GM23338 (cell line): Measurements from ENCODE around the gene CPNE4.

ENCODE experiments used
- CREB1 ChIP-seq: fragments of 250-450 bp; sonication (Bioruptor Pico); IDR thresholded peaks from 2 replicates; pipeline ENCODE4 v1.5.0; 2020; ENCODE audit warnings: low read depth, mild to moderate bottlenecking, moderate library complexity
- EZH2 ChIP-seq: fragments of 200-600 bp; sonication (generic); IDR thresholded peaks from one replicate; pipeline ENCODE4 v1.8.0; 2017; ENCODE audit warnings: antibody characterized with exemption, mild to moderate bottlenecking, low read depth; ENCODE audit not compliant: unreplicated experiment
- EZH2phosphoT487 ChIP-seq: fragments of 200-600 bp; sonication (generic); IDR thresholded peaks from one replicate; pipeline ENCODE4 v1.8.1; 2018; ENCODE audit warnings: antibody characterized with exemption; ENCODE audit not compliant: unreplicated experiment
- NANOG ChIP-seq: IDR thresholded peaks from 2 replicates; pipeline ENCODE4 v1.6.1; 2016; ENCODE audit warnings: antibody characterized with exemption, borderline replicate concordance
- POLR2AphosphoS5 ChIP-seq: IDR thresholded peaks from 2 replicates; pipeline ENCODE4 v1.6.1; 2016; ENCODE audit warnings: antibody characterized with exemption, low read depth
- ZNF114 ChIP-seq: fragments of 250-450 bp; sonication (Bioruptor Pico); IDR thresholded peaks from 2 replicates; pipeline ENCODE4 v1.5.0; 2020; ENCODE audit warnings: mild to moderate bottlenecking, moderate library complexity
- ZNF331 ChIP-seq: fragments of 250-450 bp; sonication (Bioruptor Pico); IDR thresholded peaks from 2 replicates; pipeline ENCODE4 v1.5.0; 2020; ENCODE audit warnings: low read depth, mild to moderate bottlenecking, moderate library complexity
- TF ChIP-seq, protein P1 (sequence below): IDR thresholded peaks from one replicate; pipeline ENCODE4 v1.6.1; 2018; ENCODE audit warnings: antibody characterized with exemption; ENCODE audit not compliant: unreplicated experiment
- TF ChIP-seq, protein P2 (sequence below), 2 experiments: fragments of 200-600 bp in 1 of 2; sonication (generic) in 1 of 2; conservative IDR thresholded peaks; 2 replicates each; pipeline versions ENCODE4 v1.5.1 to v1.6.1; 2016 to 2017; ENCODE audit warnings: antibody characterized with exemption in 2 of 2, low read depth in 2 of 2, mild to moderate bottlenecking in 2 of 2, moderate library complexity in 1 of 2
- TF ChIP-seq, protein P3 (sequence below): IDR thresholded peaks from 2 replicates; pipeline ENCODE4 v1.6.1; 2016; ENCODE audit warnings: antibody characterized with exemption
- TF ChIP-seq, protein P4 (sequence below): fragments of 250-450 bp; sonication (Bioruptor Pico); IDR thresholded peaks from 2 replicates; pipeline ENCODE4 v1.5.0; 2020; ENCODE audit warnings: mild to moderate bottlenecking, moderate library complexity

DNA sequence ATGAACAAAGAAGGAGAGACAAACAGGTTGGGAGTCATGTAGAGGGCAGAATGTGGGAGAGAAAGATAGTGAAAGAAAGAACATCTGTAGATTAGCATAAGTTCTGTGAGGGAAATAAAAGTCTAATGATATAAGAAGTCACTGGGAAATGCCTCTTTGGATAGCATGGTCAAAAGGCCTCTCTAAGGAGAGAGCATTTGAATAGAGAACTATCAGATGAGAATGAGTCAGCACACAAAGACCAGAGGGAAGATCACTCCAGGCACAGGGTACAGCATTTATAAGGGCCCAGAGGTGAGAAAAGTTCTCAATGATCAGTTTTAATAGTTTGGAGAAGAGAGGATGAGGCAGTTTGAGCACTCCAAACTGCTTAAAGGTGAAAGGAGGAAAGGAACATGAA, 7.9 kb upstream of the CPNE4 start:
- TF ChIP-seq, protein P1, sequence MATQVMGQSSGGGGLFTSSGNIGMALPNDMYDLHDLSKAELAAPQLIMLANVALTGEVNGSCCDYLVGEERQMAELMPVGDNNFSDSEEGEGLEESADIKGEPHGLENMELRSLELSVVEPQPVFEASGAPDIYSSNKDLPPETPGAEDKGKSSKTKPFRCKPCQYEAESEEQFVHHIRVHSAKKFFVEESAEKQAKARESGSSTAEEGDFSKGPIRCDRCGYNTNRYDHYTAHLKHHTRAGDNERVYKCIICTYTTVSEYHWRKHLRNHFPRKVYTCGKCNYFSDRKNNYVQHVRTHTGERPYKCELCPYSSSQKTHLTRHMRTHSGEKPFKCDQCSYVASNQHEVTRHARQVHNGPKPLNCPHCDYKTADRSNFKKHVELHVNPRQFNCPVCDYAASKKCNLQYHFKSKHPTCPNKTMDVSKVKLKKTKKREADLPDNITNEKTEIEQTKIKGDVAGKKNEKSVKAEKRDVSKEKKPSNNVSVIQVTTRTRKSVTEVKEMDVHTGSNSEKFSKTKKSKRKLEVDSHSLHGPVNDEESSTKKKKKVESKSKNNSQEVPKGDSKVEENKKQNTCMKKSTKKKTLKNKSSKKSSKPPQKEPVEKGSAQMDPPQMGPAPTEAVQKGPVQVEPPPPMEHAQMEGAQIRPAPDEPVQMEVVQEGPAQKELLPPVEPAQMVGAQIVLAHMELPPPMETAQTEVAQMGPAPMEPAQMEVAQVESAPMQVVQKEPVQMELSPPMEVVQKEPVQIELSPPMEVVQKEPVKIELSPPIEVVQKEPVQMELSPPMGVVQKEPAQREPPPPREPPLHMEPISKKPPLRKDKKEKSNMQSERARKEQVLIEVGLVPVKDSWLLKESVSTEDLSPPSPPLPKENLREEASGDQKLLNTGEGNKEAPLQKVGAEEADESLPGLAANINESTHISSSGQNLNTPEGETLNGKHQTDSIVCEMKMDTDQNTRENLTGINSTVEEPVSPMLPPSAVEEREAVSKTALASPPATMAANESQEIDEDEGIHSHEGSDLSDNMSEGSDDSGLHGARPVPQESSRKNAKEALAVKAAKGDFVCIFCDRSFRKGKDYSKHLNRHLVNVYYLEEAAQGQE = no peak
- TF ChIP-seq, protein P2, sequence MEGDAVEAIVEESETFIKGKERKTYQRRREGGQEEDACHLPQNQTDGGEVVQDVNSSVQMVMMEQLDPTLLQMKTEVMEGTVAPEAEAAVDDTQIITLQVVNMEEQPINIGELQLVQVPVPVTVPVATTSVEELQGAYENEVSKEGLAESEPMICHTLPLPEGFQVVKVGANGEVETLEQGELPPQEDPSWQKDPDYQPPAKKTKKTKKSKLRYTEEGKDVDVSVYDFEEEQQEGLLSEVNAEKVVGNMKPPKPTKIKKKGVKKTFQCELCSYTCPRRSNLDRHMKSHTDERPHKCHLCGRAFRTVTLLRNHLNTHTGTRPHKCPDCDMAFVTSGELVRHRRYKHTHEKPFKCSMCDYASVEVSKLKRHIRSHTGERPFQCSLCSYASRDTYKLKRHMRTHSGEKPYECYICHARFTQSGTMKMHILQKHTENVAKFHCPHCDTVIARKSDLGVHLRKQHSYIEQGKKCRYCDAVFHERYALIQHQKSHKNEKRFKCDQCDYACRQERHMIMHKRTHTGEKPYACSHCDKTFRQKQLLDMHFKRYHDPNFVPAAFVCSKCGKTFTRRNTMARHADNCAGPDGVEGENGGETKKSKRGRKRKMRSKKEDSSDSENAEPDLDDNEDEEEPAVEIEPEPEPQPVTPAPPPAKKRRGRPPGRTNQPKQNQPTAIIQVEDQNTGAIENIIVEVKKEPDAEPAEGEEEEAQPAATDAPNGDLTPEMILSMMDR (conservative IDR thresholded peaks at IDR 0.05; ENCODE audit: low read depth in 2 of 2) = no peak
- TF ChIP-seq EZH2 (no peak), POLR2AphosphoS5 (no peak), EZH2phosphoT487 (no peak), NANOG (no peak), CREB1 (no peak), ZNF331 (CRISPR knock-in tag) (no peak), ZNF114 (CRISPR knock-in tag) (no peak)
- TF ChIP-seq, protein P3, sequence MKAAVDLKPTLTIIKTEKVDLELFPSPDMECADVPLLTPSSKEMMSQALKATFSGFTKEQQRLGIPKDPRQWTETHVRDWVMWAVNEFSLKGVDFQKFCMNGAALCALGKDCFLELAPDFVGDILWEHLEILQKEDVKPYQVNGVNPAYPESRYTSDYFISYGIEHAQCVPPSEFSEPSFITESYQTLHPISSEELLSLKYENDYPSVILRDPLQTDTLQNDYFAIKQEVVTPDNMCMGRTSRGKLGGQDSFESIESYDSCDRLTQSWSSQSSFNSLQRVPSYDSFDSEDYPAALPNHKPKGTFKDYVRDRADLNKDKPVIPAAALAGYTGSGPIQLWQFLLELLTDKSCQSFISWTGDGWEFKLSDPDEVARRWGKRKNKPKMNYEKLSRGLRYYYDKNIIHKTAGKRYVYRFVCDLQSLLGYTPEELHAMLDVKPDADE = no peak
- TF ChIP-seq, protein P4, sequence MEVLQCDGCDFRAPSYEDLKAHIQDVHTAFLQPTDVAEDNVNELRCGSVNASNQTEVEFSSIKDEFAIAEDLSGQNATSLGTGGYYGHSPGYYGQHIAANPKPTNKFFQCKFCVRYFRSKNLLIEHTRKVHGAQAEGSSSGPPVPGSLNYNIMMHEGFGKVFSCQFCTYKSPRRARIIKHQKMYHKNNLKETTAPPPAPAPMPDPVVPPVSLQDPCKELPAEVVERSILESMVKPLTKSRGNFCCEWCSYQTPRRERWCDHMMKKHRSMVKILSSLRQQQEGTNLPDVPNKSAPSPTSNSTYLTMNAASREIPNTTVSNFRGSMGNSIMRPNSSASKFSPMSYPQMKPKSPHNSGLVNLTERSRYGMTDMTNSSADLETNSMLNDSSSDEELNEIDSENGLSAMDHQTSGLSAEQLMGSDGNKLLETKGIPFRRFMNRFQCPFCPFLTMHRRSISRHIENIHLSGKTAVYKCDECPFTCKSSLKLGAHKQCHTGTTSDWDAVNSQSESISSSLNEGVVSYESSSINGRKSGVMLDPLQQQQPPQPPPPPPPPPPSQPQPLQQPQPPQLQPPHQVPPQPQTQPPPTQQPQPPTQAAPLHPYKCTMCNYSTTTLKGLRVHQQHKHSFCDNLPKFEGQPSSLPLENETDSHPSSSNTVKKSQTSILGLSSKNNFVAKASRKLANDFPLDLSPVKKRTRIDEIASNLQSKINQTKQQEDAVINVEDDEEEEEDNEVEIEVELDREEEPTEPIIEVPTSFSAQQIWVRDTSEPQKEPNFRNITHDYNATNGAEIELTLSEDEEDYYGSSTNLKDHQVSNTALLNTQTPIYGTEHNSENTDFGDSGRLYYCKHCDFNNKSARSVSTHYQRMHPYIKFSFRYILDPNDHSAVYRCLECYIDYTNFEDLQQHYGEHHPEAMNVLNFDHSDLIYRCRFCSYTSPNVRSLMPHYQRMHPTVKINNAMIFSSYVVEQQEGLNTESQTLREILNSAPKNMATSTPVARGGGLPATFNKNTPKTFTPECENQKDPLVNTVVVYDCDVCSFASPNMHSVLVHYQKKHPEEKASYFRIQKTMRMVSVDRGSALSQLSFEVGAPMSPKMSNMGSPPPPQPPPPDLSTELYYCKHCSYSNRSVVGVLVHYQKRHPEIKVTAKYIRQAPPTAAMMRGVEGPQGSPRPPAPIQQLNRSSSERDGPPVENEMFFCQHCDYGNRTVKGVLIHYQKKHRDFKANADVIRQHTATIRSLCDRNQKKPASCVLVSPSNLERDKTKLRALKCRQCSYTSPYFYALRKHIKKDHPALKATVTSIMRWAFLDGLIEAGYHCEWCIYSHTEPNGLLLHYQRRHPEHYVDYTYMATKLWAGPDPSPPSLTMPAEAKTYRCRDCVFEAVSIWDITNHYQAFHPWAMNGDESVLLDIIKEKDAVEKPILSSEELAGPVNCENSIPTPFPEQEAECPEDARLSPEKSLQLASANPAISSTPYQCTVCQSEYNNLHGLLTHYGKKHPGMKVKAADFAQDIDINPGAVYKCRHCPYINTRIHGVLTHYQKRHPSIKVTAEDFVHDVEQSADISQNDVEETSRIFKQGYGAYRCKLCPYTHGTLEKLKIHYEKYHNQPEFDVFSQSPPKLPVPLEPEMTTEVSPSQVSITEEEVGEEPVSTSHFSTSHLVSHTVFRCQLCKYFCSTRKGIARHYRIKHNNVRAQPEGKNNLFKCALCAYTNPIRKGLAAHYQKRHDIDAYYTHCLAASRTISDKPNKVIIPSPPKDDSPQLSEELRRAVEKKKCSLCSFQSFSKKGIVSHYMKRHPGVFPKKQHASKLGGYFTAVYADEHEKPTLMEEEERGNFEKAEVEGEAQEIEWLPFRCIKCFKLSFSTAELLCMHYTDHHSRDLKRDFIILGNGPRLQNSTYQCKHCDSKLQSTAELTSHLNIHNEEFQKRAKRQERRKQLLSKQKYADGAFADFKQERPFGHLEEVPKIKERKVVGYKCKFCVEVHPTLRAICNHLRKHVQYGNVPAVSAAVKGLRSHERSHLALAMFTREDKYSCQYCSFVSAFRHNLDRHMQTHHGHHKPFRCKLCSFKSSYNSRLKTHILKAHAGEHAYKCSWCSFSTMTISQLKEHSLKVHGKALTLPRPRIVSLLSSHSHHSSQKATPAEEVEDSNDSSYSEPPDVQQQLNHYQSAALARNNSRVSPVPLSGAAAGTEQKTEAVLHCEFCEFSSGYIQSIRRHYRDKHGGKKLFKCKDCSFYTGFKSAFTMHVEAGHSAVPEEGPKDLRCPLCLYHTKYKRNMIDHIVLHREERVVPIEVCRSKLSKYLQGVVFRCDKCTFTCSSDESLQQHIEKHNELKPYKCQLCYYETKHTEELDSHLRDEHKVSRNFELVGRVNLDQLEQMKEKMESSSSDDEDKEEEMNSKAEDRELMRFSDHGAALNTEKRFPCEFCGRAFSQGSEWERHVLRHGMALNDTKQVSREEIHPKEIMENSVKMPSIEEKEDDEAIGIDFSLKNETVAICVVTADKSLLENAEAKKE (CRISPR knock-in tag) = no peak
